Measurements from ENCODE around the gene ZBTB20. TPM values are rescaled to one million over a fixed set of nuclear protein-coding genes. Genes with fewer than 3 reads are reported as not detected.

Gene ZBTB20
- total RNA-seq, 1 experiment from 2014 or later = 10.7 TPM

- H3K4me1 Mint-ChIP-seq (ENCODE audit: insufficient read depth, unreplicated experiment) = no peaks in the 10 kb centered on the region
- no peaks in the 10 kb centered on the region for H3K9me3 Mint-ChIP-seq (ENCODE audit: unreplicated experiment)
- CTCF ChIA-PET = no interaction called here
- DNase-seq (ENCODE audit: unreplicated experiment) = no peak
- POLR2A ChIA-PET = no interaction called here
- no peak for TF ChIP-seq CTCF (IDR thresholded peaks at IDR 0.05; ENCODE audit: unreplicated experiment)
- no peak overlapping the region for H3K4me3 Mint-ChIP-seq (ENCODE audit: unreplicated experiment)
- intact Hi-C loops (cut with micrococcal nuclease) = loop anchor here (10.0 kb wide), 1 partner anchor 485 kb away; no protein-coding TSS in a partner anchor
- H3K27me3 Mint-ChIP-seq (ENCODE audit: insufficient read depth, unreplicated experiment) = no peaks in the 10 kb centered on the region
- no peak overlapping the region for H3K27ac Mint-ChIP-seq (ENCODE audit: low read depth, unreplicated experiment)
- BruUV-seq (replicated peaks) = no TSS peak
- peaks cover under 1% of the 10 kb centered on the region for H3K36me3 Mint-ChIP-seq (ENCODE audit: insufficient read depth, unreplicated experiment)
Observed at GRCh38 chr3:114329823-114330222, 817.3 kb downstream of the ZBTB20 start.

- no peak for DNase-seq (ENCODE audit: unreplicated experiment)
- Mint-ChIP-seq H3K9me3 (ENCODE audit: unreplicated experiment) (no peaks in the 10 kb centered on the region), H3K36me3 (ENCODE audit: insufficient read depth, unreplicated experiment) (no peaks in the 10 kb centered on the region), H3K4me1 (ENCODE audit: insufficient read depth, unreplicated experiment) (no peaks in the 10 kb centered on the region), H3K4me3 (ENCODE audit: unreplicated experiment) (no peak overlapping the region), H3K27me3 (ENCODE audit: insufficient read depth, unreplicated experiment) (no peaks in the 10 kb centered on the region), H3K27ac (ENCODE audit: low read depth, unreplicated experiment) (no peak overlapping the region)
- CTCF ChIA-PET = no interaction called here
- BruUV-seq (replicated peaks) = no TSS peak
- no peak for TF ChIP-seq CTCF (IDR thresholded peaks at IDR 0.05; ENCODE audit: unreplicated experiment)
- POLR2A ChIA-PET = no interaction called here
- intact Hi-C loops (cut with micrococcal nuclease) = no loop called here
Observed at GRCh38 chr3:114328345-114328744, 818.7 kb downstream of the ZBTB20 start.

GRCh38 chr3:114327665-114328064 is 819.4 kb downstream of the ZBTB20 start:
- CTCF ChIA-PET = interaction anchor here (0.8 kb wide), 1 partner anchor 9 kb away, joined by 3 read pairs; no protein-coding TSS in a partner anchor
- no peak overlapping the region for H3K4me3 Mint-ChIP-seq (ENCODE audit: unreplicated experiment)
- POLR2A ChIA-PET = no interaction called here

GRCh38 chr3:114323546-114324254 is 823.4 kb downstream of the ZBTB20 start:
- Mint-ChIP-seq H3K27me3 (ENCODE audit: insufficient read depth, unreplicated experiment) (no peaks in the 10 kb centered on the region), H3K9me3 (ENCODE audit: unreplicated experiment) (no peaks in the 10 kb centered on the region), H3K4me3 (ENCODE audit: unreplicated experiment) (no peak overlapping the region), H3K4me1 (ENCODE audit: insufficient read depth, unreplicated experiment) (peaks cover 14% of the 10 kb centered on the region), H3K36me3 (ENCODE audit: insufficient read depth, unreplicated experiment) (no peaks in the 10 kb centered on the region), H3K27ac (ENCODE audit: low read depth, unreplicated experiment) (no peak overlapping the region)
- no TSS peak for BruUV-seq (replicated peaks)
- CTCF ChIA-PET = interaction anchor here (0.6 to 0.9 kb wide), 3 partner anchors 11 to 151 kb away, joined by 3 read pairs; no protein-coding TSS in a partner anchor
- TF ChIP-seq CTCF (IDR thresholded peaks at IDR 0.05; ENCODE audit: unreplicated experiment) = no peak
- DNase-seq (ENCODE audit: unreplicated experiment) = no peak
- intact Hi-C loops (cut with micrococcal nuclease) = no loop called here
- POLR2A ChIA-PET = no interaction called here

More at GRCh38 chr3:114327665-114328064, 819.4 kb downstream of the ZBTB20 start:
- Mint-ChIP-seq H3K27me3 (ENCODE audit: insufficient read depth, unreplicated experiment) (no peaks in the 10 kb centered on the region), H3K27ac (ENCODE audit: low read depth, unreplicated experiment) (no peak overlapping the region), H3K4me1 (ENCODE audit: insufficient read depth, unreplicated experiment) (no peaks in the 10 kb centered on the region), H3K9me3 (ENCODE audit: unreplicated experiment) (no peaks in the 10 kb centered on the region), H3K36me3 (ENCODE audit: insufficient read depth, unreplicated experiment) (no peaks in the 10 kb centered on the region)
- no TSS peak for BruUV-seq (replicated peaks)
- intact Hi-C loops (cut with micrococcal nuclease) = no loop called here
- no peak for TF ChIP-seq CTCF (IDR thresholded peaks at IDR 0.05; ENCODE audit: unreplicated experiment)
- DNase-seq (ENCODE audit: unreplicated experiment) = no peak

Measured in MCF 10A (cell line).